ENCODE results near the gene PITRM1. TPM values are rescaled to one million over a fixed set of nuclear protein-coding genes. Genes with fewer than 3 reads are reported as not detected.
A peak's percentile ranks its signal among the peaks of the same experiment; 100 is the strongest.

PITRM1 gene
- total RNA-seq, 1 experiment from 2014 or later, result 83.5 TPM

- TF ChIP-seq CTCF (conservative IDR thresholded peaks at IDR 0.05; ENCODE audit: low read depth, low read length), result no peak
- TF ChIP-seq EZH2 (IDR thresholded peaks at IDR 0.05; ENCODE audit: borderline replicate concordance, low read depth, low read length, poor library complexity, severe bottlenecking), result no peak
- peaks cover 89% of the 10 kb centered on the region for H3K36me3 ChIP-seq (ENCODE audit: insufficient read depth, low read length, poor library complexity, severe bottlenecking)
- CTCF ChIA-PET, result no interaction called here
- no peaks in the 10 kb centered on the region for H3K4me1 ChIP-seq (ENCODE audit: insufficient read depth, low read length, poor library complexity, severe bottlenecking)
- DNase-seq (ENCODE audit: low spot score), result no peak
- intact Hi-C loops (cut with micrococcal nuclease; ENCODE audit: unreplicated experiment), result no loop called here
- POLR2A ChIA-PET (ENCODE audit: low non-redundant PET), result no interaction called here
- no TSS peak for BruUV-seq (replicated peaks)
- H3K4me3 ChIP-seq (ENCODE audit: low read depth, low read length, poor library complexity, severe bottlenecking), result no peak overlapping the region
- no peaks in the 10 kb centered on the region for H3K27me3 ChIP-seq (replicated peaks; ENCODE audit: insufficient read depth, low read depth, low read length, poor library complexity)
- H3K27ac ChIP-seq (ENCODE audit: low read depth, low read length, poor library complexity, severe bottlenecking), result no peak overlapping the region
- H3K9me3 ChIP-seq (ENCODE audit: low read depth, low read length, poor library complexity, severe bottlenecking), result no peaks in the 10 kb centered on the region
Measured at GRCh38 chr10:3139216-3139910, 33.2 kb downstream of the PITRM1 start.

- CTCF ChIA-PET, result no interaction called here
- Histone ChIP-seq H3K36me3 (ENCODE audit: insufficient read depth, low read length, poor library complexity, severe bottlenecking) (peaks cover 88% of the 10 kb centered on the region), H3K4me1 (ENCODE audit: insufficient read depth, low read length, poor library complexity, severe bottlenecking) (no peaks in the 10 kb centered on the region), H3K9me3 (ENCODE audit: low read depth, low read length, poor library complexity, severe bottlenecking) (no peaks in the 10 kb centered on the region), H3K4me3 (ENCODE audit: low read depth, low read length, poor library complexity, severe bottlenecking) (no peak overlapping the region), H3K27ac (ENCODE audit: low read depth, low read length, poor library complexity, severe bottlenecking) (no peak overlapping the region), H3K27me3 (replicated peaks; ENCODE audit: insufficient read depth, low read depth, low read length, poor library complexity) (no peaks in the 10 kb centered on the region)
- POLR2A ChIA-PET (ENCODE audit: low non-redundant PET), result no interaction called here
- no peak for DNase-seq (ENCODE audit: low spot score)
- TF ChIP-seq CTCF (conservative IDR thresholded peaks at IDR 0.05; ENCODE audit: low read depth, low read length), result no peak
- intact Hi-C loops (cut with micrococcal nuclease; ENCODE audit: unreplicated experiment), result no loop called here
- BruUV-seq (replicated peaks), result TSS peak; percentile 41
Measured at GRCh38 chr10:3137958-3138726, 34.4 kb downstream of the PITRM1 start.

- DNase-seq (ENCODE audit: low spot score), result no peak
- Histone ChIP-seq H3K9me3 (ENCODE audit: low read depth, low read length, poor library complexity, severe bottlenecking) (no peaks in the 10 kb centered on the region), H3K4me1 (ENCODE audit: insufficient read depth, low read length, poor library complexity, severe bottlenecking) (no peaks in the 10 kb centered on the region), H3K36me3 (ENCODE audit: insufficient read depth, low read length, poor library complexity, severe bottlenecking) (peaks cover 93% of the 10 kb centered on the region), H3K27ac (ENCODE audit: low read depth, low read length, poor library complexity, severe bottlenecking) (no peak overlapping the region), H3K27me3 (replicated peaks; ENCODE audit: insufficient read depth, low read depth, low read length, poor library complexity) (no peaks in the 10 kb centered on the region), H3K4me3 (ENCODE audit: low read depth, low read length, poor library complexity, severe bottlenecking) (no peak overlapping the region)
- TF ChIP-seq EZH2 (IDR thresholded peaks at IDR 0.05; ENCODE audit: borderline replicate concordance, low read depth, low read length, poor library complexity, severe bottlenecking) (no peak), CTCF (conservative IDR thresholded peaks at IDR 0.05; ENCODE audit: low read depth, low read length) (no peak)
- intact Hi-C loops (cut with micrococcal nuclease; ENCODE audit: unreplicated experiment), result no loop called here
- ChIA-PET CTCF (no interaction called here), POLR2A (ENCODE audit: low non-redundant PET) (no interaction called here)
- BruUV-seq (replicated peaks), result no TSS peak
Measured at GRCh38 chr10:3136763-3137611, 35.6 kb downstream of the PITRM1 start.
